ENCODE measurements around the gene RAD23B.

RAD23B gene

GRCh38 chr9:107378006-107378405, 94.9 kb downstream of the RAD23B start:
- DNase-seq (ENCODE audit: low spot score) = no peak
